Fibroblast of skin of left quadriceps (primary cell): ENCODE results near the gene CNOT9.

Experiments
- DNase-seq, 2 experiments: peaks; one replicate each; pipeline ENCODE4 v3.0.0-alpha.2; 2013; ENCODE audit warnings: low read depth in 2 of 2

CNOT9 gene

DNA sequence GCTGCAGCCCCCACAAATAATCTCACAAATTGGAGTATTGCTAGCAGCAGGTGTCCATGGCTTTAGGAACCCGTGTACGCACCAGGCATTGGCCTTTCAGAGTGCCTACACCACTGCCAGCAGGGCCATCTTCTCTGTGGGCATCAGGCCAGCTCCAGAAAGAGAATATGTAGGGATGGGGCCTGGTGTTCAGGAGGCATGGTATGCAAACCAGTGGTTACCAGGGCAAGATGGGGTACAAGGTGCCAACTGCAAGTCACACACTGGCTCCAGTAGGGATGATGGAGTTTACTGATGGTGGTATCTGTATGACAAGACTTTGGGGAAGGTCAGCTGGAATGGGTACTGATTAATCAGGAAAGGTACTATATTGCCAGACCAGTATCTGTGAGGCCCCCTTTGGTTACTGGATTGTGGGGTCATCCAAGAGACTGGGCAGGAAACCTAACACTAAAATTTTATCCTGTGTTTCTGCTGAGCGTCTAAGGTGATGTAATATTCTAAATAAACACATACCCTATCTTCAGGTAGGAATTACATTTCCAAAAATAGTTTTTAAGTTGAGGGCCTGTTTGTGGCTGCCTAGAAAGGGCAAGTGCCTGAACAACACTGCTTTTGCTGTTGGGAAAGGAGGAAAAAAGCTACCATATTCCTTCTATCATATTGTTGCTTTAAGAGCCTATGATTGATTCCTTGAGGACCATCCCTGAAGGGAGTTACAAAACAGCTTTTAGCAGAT, 9.0 kb downstream of the CNOT9 start:
- DNase-seq: no peak

- DNase-seq: no peak
Observed at GRCh38 chr2:218578272-218578877, 9.7 kb downstream of the CNOT9 start.

DNA sequence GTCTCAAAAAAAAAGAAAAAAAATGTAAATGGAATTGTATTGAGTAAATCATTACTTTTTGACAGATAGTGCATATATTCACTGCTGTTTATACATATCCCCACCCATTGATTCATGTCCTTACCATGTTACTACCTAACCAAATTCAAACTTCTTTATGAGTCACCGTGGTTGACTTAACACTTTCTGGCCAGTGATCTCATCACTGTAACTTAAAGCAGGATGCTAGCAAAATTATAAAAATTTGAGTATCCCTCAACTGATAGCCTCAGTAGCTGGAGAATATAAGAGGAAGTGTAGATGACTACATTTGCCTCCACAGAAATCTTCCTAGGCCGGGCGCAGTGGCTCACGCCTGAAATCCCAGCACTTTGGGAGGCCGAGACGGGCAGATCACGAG, 13.4 kb downstream of the CNOT9 start:
- peak; percentile 36 to 44 for DNase-seq

DNA sequence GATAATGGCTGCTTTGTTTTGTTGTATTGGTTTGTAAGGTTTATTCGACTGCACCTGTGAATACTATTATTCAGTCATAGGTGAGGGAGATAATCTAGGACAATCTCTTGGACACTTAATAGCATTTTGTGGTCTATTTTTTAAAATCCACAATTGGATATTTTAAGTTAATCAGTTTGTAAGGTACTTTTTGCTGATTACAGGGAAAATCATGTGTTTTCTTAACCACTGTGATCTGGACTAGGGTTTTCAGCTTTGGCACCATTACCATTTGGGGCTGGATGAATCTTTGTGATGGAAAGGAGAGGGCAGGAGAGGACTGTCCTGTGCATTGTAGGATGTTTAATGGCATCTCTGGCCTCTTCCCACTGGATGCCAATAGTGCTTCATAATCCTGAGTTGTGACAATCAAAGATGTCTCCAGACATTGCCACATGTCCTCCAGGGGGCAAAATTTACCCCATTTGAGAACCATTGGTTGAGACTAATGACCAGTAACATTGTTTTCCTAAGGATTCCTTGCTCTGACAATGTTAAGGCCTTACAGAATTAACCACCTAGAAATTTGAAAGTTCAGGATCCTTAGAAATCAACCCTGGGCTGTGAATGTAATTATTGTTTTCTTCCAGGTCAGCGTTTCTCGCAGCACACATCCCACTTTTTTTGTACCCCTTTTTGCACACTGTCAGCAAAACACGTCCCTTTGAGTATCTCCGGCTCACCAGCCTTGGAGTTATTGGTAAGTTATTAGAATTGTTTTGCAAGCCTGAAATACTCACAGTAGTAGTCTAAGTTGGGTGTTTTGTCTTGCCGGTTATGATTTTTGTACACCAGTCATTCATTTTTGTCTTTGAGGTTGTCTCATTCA, 15.6 kb downstream of the CNOT9 start:
- DNase-seq: no peak

DNA sequence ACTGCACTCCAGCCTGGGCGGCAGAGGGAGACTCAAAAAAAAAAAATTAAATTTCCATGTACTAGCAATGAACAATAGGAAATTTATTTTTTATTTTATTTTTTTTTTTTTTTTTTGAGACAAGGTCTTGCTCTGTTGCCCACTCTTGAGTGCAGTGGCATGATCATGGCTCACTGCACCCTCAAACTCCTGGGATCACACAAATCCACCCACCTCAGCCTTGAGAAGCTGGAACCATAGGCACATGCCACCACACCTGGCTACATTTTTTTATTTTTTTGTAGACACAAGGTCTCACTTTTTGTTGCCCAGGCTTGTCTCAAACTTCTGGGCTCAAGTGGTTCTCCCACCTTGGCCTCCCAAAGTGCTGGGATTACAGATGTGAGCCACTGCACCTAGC, 16.9 kb downstream of the CNOT9 start:
- no peak for DNase-seq

- peak; percentile 40 to 45 for DNase-seq
Observed at GRCh38 chr2:218605432-218605831, 36.8 kb downstream of the CNOT9 start.

DNA sequence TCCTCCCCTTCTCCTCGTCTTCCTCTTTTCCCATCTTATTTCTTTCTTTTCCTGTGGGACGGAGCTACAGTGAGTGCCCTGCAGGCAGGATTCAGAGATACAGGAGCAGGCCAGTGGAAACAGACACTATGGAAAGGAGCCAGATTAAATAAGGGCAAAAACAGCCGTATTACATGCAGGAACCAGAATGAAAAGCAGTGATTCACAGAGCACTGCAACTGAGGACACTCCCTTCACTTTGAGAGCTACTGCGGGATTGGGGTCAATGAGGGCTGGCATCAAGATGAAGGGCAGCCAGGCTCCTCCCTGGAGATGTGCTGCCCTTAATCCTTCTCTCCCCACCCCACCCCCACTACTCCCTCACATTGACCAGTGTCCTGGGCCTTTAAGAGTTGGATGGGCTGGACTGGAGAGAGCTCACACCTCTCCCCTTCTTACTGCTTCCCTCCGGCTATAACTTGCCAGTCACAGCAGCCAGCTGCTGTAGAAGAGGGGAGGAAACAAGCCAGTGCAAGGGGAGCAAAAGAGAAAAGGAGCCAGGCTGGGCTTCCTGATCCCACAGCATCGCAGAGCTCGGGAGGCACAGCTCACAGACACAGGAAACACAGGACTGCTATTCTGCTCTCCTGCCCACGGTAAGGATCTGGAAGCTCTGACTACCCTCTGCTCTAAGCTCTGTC, 38.9 kb downstream of the CNOT9 start, which contains the start of gene PLCD4:
PLCD4 (plus strand) TSS at position 464 of the 680 bp plus-strand sequence. CDS start 7,841 bp downstream, outside the sequence.
- peak; percentile 18 to 20 for DNase-seq

DNA sequence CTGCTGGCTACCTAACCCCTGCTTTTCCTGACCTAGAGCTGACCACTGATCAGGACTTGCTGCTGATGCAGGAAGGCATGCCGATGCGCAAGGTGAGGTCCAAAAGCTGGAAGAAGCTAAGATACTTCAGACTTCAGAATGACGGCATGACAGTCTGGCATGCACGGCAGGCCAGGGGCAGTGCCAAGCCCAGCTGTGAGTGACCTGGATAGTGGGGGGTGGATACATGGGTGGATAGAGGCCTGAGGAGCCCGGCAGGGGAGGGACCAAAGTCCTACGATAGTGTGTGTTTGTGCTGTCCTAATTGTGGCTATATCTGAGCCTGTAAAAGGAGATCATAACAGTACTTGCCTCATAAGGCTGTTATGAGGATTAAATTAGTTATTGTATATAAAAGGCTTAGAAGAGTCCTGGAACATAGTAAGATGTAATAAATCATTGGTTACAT, 47.3 kb downstream of the CNOT9 start:
- DNase-seq: no peak

GRCh38 chr2:218618102-218618860, 49.6 kb downstream of the CNOT9 start:
- no peak for DNase-seq

DNA sequence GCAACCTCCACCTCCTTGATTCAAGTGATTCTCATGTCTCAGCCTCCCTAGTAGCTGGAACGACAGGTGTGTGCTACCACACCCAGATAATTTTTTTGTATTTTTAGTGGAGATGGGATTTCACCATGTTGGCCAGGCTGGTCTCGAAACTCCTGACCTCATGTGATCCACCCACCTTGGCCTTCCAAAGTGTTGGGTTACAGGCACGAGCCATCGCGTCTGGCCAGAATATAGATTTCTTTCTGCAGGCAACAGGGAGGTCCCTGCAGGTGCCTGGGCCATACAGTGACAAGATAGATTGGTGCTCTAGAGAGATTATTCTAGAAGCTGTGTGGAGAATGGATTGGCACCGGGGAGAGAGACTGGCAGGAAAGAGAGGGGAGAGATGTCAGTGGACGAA, 52.4 kb downstream of the CNOT9 start:
- no peak for DNase-seq

GRCh38 chr2:218622606-218623365, 54.1 kb downstream of the CNOT9 start:
- DNase-seq: peak; percentile 7 to 8

GRCh38 chr2:218623366-218623705, 54.7 kb downstream of the CNOT9 start:
- DNase-seq: no peak

DNA sequence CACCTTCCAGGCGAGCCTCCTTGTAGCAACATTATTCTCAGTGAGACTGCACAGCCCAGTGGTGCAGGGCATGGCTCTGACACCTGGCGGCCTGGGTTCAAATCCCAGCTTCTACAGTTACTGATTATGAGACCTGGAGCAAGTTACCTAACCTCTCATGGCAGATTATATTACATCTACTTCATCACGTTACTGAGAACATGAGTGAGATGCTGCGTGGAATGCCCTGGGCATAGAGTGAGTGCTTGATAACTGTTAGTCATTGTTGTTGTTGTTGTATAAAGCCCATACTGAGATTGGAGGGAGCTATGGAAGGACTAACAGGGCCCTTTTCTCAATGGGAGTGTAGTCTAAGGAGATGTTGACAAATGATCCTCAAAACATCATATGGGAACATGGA, 57.7 kb downstream of the CNOT9 start:
- no peak for DNase-seq

DNA sequence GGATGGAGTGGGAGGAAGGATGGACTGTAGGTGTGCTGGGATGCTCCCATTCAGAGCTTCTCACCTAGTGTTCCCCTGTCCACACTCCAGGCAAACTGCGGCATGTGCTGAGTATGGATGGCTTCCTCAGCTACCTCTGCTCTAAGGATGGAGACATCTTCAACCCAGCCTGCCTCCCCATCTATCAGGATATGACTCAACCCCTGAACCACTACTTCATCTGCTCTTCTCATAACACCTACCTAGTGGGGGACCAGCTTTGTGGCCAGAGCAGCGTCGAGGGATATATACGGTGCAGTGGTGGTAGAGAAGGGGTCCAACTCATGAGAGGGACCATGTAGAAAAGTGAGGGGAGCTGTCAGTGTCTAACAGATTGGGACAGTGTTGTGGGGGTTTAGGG, 59.3 kb downstream of the CNOT9 start:
- no peak for DNase-seq

DNA sequence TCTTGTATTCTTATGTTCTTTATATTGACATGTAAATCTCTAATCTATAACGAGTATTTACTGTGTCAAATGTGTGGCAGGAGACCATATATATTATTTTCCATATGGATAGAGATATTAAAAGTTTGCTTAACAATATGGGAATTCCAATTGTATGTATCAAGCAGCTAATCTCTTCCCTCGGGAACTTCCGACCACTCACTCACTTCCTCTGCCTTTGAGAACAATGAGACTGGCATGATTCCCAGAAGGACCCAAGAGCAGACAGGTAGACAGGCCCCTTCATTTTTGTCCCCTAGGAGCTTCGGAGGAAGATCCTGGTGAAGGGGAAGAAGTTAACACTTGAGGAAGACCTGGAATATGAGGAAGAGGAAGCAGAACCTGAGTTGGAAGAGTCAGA, 63.2 kb downstream of the CNOT9 start:
- DNase-seq: peak; percentile 7 to 16

DNA sequence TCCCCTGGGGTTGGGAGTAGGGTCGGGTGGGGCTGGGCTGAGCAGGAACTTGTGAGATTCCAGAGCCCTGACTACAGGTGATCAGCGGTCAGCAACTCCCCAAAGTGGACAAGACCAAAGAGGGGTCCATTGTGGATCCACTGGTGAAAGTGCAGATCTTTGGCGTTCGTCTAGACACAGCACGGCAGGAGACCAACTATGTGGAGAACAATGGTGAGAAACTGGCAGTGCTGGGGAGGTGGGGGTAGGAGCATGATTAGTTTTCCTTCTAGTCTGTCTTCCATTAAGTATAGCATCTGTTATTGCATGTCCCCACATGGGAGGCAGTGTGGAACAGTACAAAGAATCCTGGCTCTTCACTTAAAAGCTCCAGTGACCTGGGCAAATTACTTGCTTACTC, 67.1 kb downstream of the CNOT9 start:
- DNase-seq: no peak

DNA sequence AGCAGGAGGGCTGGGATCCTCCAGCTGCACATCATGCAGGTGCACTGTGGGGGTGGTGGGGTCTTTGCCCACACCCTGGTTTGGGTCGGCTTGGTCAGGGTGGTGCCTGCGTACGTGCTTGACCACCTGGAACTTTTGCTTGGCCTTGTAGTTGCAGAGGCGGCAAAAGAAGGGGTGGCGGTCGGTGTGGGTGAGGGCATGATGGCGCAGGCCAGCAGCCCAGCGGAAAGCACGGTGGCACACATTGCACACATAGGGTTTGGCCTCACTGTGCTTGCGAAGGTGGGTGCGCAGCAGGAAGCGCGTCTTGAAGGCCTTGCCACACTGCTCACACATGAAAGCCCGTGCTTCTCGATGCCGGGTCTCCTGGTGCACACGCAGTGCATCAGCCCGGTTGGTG, 69.7 kb downstream of the CNOT9 start:
- DNase-seq: no peak

DNA sequence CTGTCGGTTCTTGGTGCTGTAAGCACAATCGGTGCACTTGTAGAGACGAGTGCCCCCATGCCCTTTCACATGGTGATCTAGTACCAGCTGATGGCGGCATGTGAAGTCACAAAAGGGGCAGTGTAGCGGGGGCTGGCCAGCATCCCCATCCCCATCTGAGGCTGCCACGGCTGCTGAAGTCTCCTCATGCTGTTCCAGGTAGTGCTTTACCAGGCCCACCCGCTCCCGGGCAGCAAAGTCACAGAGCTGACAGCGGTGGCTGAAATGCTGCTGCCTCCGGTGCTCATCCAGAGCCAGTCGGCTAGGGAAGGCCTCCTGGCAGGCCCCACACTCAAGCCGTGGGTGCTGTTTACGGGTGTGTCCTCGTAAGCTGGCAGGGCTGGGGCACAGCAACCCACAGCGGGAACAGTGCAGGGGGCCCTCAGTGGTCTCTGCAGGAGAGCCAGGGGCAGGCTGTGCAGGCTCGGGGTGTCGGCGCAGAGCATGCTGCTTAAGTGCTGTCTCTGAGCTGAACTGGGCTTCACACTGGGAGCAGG, 73.5 kb downstream of the CNOT9 start:
- DNase-seq: no peak

- DNase-seq: no peak
Observed at GRCh38 chr2:218642786-218643185, 74.1 kb downstream of the CNOT9 start.

GRCh38 chr2:218643751-218644310, 75.2 kb downstream of the CNOT9 start:
- DNase-seq: no peak
